Smooth muscle cell (in vitro differentiated cells): ENCODE results near the gene IP6K3. TPM values are rescaled to one million over a fixed set of nuclear protein-coding genes. Genes with fewer than 3 reads are reported as not detected.

ENCODE experiments used
- DNase-seq: peaks from one replicate; lab custom pipeline; 2025; ENCODE audit not compliant: unreplicated experiment; lab: John Stamatoyannopoulos, UW
- H2AFZ ChIP-seq: fragments of 200-600 bp; sonication (generic); 2 replicates; pipeline ENCODE4 v1.6.0; 2016; ENCODE audit warnings: antibody characterized with exemption, low read depth, mild to moderate bottlenecking
- H3F3A ChIP-seq: fragments of 200-600 bp; sonication (generic); 2 replicates; pipeline ENCODE4 v1.6.0; 2017; ENCODE audit warnings: antibody characterized with exemption, low read depth
- H3K27ac ChIP-seq: fragments of 200-600 bp; sonication (generic); 2 replicates; pipeline ENCODE4 v1.5.1; 2016; ENCODE audit warnings: low read depth, mild to moderate bottlenecking
- H3K27me3 ChIP-seq: fragments of 200-600 bp; sonication (generic); 2 replicates; pipeline ENCODE4 v1.6.1; 2016; ENCODE audit warnings: low read depth, mild to moderate bottlenecking
- H3K36me3 ChIP-seq: fragments of 200-600 bp; sonication (generic); 2 replicates; pipeline ENCODE4 v1.5.1; 2016; ENCODE audit warnings: low read depth
- H3K4me1 ChIP-seq: fragments of 200-600 bp; sonication (generic); 2 replicates; pipeline ENCODE4 v1.5.1; 2016; ENCODE audit warnings: low read depth
- H3K4me2 ChIP-seq: fragments of 200-600 bp; sonication (generic); 2 replicates; pipeline ENCODE4 v1.6.0; 2016; ENCODE audit warnings: mild to moderate bottlenecking
- H3K4me3 ChIP-seq: fragments of 200-600 bp; sonication (generic); 2 replicates; pipeline ENCODE4 v1.5.1; 2016; ENCODE audit warnings: mild to moderate bottlenecking
- H3K79me2 ChIP-seq: fragments of 200-600 bp; sonication (generic); 2 replicates; pipeline ENCODE4 v1.6.0; 2016; ENCODE audit warnings: low read depth, mild to moderate bottlenecking
- H3K9ac ChIP-seq: fragments of 200-600 bp; sonication (generic); 2 replicates; pipeline ENCODE4 v1.6.0; 2016; ENCODE audit warnings: low read depth
- H3K9me3 ChIP-seq: fragments of 200-600 bp; sonication (generic); replicated peaks from 2 replicates; pipeline ENCODE4 v1.5.1; 2016; ENCODE audit warnings: low read depth
- H4K20me1 ChIP-seq: fragments of 200-600 bp; sonication (generic); 2 replicates; pipeline ENCODE4 v1.6.0; 2016; ENCODE audit warnings: low read depth
- WGBS: methylation state at CpG from one replicate; pipeline ENCODE4 v1.1.7; 2016; ENCODE audit warnings: low lambda C conversion rate; 5-methylcytosine and 5-hydroxymethylcytosine counted together
- polyA plus RNA-seq: library from polyadenylated mRNA; unstranded; fragments of >200 nt; fragmentation: Nextera tagmentation; extraction: Ambion mirVana; gene quantifications from 2 replicates; pipeline ENCODE4 v1.2.1, GENCODE V29; 2016
- total RNA-seq: library from RNA; depleted of rRNA; stranded (reverse); fragments of >200 nt; gene quantifications from 2 replicates; pipeline ENCODE4 v1.2.3, GENCODE V29; 2014
- TF ChIP-seq, protein P1 (sequence below): fragments of 200-600 bp; sonication (generic); IDR thresholded peaks from 2 replicates; pipeline ENCODE4 v1.5.1; 2017; ENCODE audit warnings: borderline replicate concordance, mild to moderate bottlenecking, antibody characterized with exemption; ENCODE audit not compliant: insufficient read depth, poor library complexity, severe bottlenecking

The IP6K3 gene
- total and polyA plus RNA-seq, 2 experiments from 2014 or later: 2.6 to 5.6 TPM

- Histone ChIP-seq H2AFZ (no peak overlapping the region), H3K9me3 (no peaks in the 10 kb centered on the region), H3F3A (peaks cover 19% of the 10 kb centered on the region), H3K27me3 (no peaks in the 10 kb centered on the region), H3K9ac (no peak overlapping the region), H3K4me1 (peaks cover 23% of the 10 kb centered on the region), H3K36me3 (no peaks in the 10 kb centered on the region), H3K79me2 (no peaks in the 10 kb centered on the region), H3K27ac (no peak overlapping the region), H4K20me1 (peaks cover 10% of the 10 kb centered on the region), H3K4me3 (no peak overlapping the region), H3K4me2 (no peak overlapping the region)
- TF ChIP-seq, protein P1, sequence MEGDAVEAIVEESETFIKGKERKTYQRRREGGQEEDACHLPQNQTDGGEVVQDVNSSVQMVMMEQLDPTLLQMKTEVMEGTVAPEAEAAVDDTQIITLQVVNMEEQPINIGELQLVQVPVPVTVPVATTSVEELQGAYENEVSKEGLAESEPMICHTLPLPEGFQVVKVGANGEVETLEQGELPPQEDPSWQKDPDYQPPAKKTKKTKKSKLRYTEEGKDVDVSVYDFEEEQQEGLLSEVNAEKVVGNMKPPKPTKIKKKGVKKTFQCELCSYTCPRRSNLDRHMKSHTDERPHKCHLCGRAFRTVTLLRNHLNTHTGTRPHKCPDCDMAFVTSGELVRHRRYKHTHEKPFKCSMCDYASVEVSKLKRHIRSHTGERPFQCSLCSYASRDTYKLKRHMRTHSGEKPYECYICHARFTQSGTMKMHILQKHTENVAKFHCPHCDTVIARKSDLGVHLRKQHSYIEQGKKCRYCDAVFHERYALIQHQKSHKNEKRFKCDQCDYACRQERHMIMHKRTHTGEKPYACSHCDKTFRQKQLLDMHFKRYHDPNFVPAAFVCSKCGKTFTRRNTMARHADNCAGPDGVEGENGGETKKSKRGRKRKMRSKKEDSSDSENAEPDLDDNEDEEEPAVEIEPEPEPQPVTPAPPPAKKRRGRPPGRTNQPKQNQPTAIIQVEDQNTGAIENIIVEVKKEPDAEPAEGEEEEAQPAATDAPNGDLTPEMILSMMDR: no peak
- 96% methylated on average over 10 of the region's 10 CpGs for WGBS
- DNase-seq: no peak
Observed at GRCh38 chr6:33769248-33769821, 22.6 kb upstream of the IP6K3 start.

DNA sequence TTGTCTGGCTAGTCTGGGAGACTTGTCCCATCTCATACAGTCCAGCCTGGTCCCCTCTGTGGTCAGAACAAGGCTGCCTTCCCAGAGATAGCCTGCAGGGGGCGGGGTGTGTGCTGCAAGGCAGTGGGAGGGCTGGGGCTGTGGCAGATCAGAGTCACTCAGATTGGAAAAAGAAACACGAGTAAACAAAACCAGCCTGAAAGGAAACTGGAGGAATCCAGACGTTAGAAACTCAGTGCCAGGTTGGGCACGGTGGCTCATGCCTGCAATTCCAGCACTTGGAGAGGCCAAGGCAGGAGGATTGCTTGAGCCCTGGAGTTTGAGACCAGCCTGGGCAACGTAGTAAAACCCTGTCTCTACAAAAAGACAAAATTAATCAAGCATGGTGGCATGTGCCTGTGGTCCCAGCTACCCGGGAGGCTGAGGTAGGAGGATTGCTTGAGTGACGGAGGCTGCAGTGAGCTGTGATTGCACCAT, 22.0 kb upstream of the IP6K3 start:
- peaks cover 10% of the 10 kb centered on the region for H4K20me1 ChIP-seq
- H3K4me1 ChIP-seq: peaks cover 23% of the 10 kb centered on the region
- H3K79me2 ChIP-seq: no peaks in the 10 kb centered on the region
- H2AFZ ChIP-seq: peak overlapping the region; percentile 37
- no peaks in the 10 kb centered on the region for H3K9me3 ChIP-seq
- 34% methylated on average over 7 of the region's 7 CpGs for WGBS
- H3K27me3 ChIP-seq: no peaks in the 10 kb centered on the region
- peak; percentile 65 for DNase-seq
- H3K27ac ChIP-seq: no peak overlapping the region
- H3K9ac ChIP-seq: no peak overlapping the region
- TF ChIP-seq, protein P1: peak; percentile 86
- no peak overlapping the region for H3K4me3 ChIP-seq
- peaks cover 16% of the 10 kb centered on the region for H3F3A ChIP-seq
- no peaks in the 10 kb centered on the region for H3K36me3 ChIP-seq
- H3K4me2 ChIP-seq: no peak overlapping the region

GRCh38 chr6:33766921-33767907, 20.5 kb upstream of the IP6K3 start:
- H3K4me2 ChIP-seq: no peak overlapping the region
- no peaks in the 10 kb centered on the region for H3K36me3 ChIP-seq
- peaks cover 23% of the 10 kb centered on the region for H3K4me1 ChIP-seq
- H3K4me3 ChIP-seq: no peak overlapping the region
- no peak overlapping the region for H3K27ac ChIP-seq
- H3K27me3 ChIP-seq: no peaks in the 10 kb centered on the region
- no peaks in the 10 kb centered on the region for H3K79me2 ChIP-seq
- peaks cover 14% of the 10 kb centered on the region for H3F3A ChIP-seq
- no peak overlapping the region for H3K9ac ChIP-seq
- H2AFZ ChIP-seq: no peak overlapping the region
- no peaks in the 10 kb centered on the region for H4K20me1 ChIP-seq
- H3K9me3 ChIP-seq: no peaks in the 10 kb centered on the region
- TF ChIP-seq, protein P1: no peak
- DNase-seq: no peak
- 77% methylated on average over 11 of the region's 11 CpGs for WGBS
